DOHH2 (cell line): Measurements from ENCODE around the gene DYRK1B.

Source experiments
- EZH2phosphoT487 ChIP-seq: fragments of 200-600 bp; sonication (generic); IDR thresholded peaks from 2 replicates; pipeline ENCODE4 v1.6.1; 2017; ENCODE audit warnings: borderline replicate concordance, mild to moderate bottlenecking, antibody characterized with exemption, low read length, moderate library complexity, mixed read lengths
- TF ChIP-seq, protein P1 (sequence below): fragments of 200-600 bp; sonication (generic); IDR thresholded peaks from one replicate; pipeline ENCODE4 v1.5.1; 2014; ENCODE audit warnings: antibody characterized with exemption, mild to moderate bottlenecking, low read depth, low read length; ENCODE audit not compliant: poor library complexity, severe bottlenecking

DNA sequence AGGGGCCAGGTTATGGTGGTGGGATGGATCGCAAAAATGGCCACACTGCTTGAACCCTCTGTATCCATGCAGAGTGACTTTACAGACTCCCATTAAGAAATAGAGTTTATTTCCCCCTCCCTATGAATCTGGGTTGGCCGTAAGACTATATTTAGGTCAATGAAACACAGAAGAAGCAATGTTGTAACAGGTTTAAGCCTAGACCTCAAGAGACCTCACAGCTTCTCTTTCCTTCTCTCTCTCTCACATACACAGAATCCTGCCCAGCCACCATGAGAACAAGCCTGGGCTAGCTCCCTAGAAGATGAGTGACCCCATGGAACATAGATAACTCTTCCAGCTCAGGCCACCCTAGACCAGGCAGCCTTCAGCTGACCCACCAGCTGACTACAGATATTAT lies 33.2 kb upstream of the DYRK1B start:
- TF ChIP-seq, protein P1, sequence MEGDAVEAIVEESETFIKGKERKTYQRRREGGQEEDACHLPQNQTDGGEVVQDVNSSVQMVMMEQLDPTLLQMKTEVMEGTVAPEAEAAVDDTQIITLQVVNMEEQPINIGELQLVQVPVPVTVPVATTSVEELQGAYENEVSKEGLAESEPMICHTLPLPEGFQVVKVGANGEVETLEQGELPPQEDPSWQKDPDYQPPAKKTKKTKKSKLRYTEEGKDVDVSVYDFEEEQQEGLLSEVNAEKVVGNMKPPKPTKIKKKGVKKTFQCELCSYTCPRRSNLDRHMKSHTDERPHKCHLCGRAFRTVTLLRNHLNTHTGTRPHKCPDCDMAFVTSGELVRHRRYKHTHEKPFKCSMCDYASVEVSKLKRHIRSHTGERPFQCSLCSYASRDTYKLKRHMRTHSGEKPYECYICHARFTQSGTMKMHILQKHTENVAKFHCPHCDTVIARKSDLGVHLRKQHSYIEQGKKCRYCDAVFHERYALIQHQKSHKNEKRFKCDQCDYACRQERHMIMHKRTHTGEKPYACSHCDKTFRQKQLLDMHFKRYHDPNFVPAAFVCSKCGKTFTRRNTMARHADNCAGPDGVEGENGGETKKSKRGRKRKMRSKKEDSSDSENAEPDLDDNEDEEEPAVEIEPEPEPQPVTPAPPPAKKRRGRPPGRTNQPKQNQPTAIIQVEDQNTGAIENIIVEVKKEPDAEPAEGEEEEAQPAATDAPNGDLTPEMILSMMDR = no peak
- TF ChIP-seq EZH2phosphoT487 = no peak
